IPS-18c (cell line): ENCODE measurements around the gene SCN4A.
"Not testable (repeated sequence)": the region's sequence is repeated elsewhere in the genome, so short reads cannot be mapped to it uniquely, and the experiment has no call there.

Experiments
- H3K4me3 ChIP-seq: 2 replicates; pipeline ENCODE4 v1.7.0; 2013; ENCODE audit warnings: low read depth, mild to moderate bottlenecking, low read length, moderate library complexity; ENCODE audit not compliant: insufficient read depth
- H3K9me3 ChIP-seq: one replicate; pipeline ENCODE4 v1.6.1; 2013; ENCODE audit warnings: mild to moderate bottlenecking, low read length, moderate library complexity; ENCODE audit not compliant: control insufficient read depth, insufficient read depth

Gene SCN4A

DNA sequence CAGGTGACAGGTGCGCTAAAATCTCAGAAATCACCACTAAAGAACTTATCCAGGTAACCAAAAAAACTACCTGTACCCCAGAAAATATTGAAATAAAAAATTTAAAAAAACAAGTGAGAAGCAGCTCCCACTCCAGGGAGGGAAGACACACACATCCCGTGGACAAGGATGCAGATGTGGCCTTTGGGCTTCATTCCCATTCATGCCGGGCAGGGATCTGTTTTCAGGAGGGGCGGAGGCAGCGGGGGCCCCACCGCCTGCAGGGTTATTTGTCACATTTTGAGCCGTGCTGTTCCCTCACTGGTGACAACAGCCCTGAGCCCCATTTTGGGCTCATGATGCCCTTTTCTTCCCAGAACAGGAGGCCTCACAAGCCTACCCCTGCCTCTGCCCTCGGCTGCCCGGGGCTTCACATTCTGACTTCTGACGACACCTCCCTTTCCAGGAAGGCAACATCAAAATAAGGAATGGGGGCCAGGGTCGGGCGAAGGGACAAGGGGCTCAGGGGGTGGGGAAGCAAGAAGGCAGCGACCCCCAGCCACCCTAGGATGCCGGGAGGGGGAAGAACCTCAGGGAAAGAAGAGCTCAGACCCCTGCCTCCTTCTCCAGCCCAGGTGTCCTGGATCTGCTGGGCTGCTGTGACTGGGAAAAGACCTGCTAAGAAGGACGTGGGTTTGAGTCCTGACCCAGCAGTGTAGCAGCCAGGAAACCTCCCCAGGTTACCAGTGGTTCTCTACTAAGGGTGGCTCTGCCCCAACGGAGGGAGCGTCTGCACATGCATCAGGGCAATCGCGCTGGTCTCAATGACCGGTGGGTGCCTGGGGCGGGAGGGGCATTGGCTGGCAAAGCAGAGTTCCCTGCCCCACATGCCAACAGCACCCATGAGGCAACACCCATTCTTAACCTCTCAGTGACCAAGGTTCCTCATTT lies 38.3 kb downstream of the SCN4A start:
- Histone ChIP-seq H3K9me3 (no peaks in the 10 kb centered on the region), H3K4me3 (no peak overlapping the region)

DNA sequence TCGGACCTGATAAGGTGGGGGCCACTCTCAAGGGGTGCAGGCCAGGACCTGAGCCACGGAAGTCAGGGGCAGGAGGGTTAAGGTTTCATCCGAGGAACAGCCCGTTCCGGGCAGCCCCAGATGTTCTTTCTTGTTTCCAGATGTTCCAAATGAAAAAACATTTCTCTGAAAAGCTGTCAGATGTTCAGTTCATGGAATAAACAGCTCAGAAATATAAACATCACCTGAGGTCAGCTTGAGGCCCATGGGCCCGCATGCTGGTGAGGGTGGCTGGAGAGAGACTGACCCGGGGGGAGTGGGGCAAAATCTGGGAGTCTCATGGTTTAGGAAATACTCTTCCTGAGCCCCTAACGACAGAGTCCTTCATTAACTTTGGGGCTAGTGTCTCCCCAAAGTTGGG lies 39.1 kb downstream of the SCN4A start:
- Histone ChIP-seq H3K9me3 (no peaks in the 10 kb centered on the region), H3K4me3 (no peak overlapping the region)

DNA sequence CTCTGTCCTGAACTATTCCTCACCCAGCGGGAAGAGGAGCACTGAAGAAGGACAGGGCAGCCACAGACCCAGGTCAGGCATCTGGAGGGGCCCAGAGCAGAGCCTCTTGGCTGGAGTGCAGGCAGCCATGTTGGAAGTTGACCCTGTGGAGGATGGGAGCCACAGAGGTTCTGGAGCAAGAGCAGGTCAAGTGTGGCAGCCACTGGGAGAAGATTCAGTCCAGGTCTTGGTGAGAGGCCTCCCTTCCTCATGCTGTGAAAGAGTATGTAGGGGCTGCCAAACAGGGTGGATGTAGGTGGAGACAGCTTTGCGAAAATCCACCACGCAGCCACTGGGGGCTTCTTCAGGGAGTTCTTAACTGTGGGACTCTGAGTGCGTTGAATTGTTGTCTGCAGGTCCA lies 40.0 kb downstream of the SCN4A start:
- H3K9me3 ChIP-seq: no peaks in the 10 kb centered on the region
- no peak overlapping the region for H3K4me3 ChIP-seq

DNA sequence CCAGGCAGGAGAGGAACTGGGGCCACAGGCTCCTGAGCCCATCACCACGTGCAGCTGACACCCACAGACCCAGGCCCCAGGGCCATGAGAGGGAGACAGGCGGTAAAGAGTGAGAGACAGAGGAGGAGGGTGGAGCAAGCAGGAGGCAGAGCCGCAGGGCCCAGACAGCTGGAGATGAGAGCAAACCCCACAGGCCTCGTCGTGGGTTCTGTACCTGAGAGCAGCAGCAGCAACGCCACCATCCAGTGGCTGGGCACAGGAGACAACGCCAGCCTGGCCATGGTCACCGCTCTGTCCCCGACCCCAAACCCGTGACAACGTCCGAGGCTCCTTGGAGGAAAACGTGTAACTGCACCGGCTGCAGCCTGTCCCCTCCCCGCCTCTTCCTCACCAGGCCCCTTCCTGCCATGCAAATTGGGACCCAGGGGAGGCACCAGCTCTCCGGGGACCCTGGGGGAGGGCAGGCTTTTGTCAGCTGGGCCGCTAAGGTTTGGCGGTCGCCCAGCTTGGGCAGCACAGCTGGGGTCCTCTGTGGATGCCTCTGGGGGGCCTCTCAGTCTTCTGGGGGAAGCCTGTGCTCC lies 40.6 kb downstream of the SCN4A start, which contains the start of gene CD79B:
CD79B (minus strand) TSS at position 351 of the 581 bp plus-strand sequence; CDS start at position 281, 70 bp downstream.
- no peaks in the 10 kb centered on the region for H3K9me3 ChIP-seq
- H3K4me3 ChIP-seq: no peak within 1 kb of the TSS

DNA sequence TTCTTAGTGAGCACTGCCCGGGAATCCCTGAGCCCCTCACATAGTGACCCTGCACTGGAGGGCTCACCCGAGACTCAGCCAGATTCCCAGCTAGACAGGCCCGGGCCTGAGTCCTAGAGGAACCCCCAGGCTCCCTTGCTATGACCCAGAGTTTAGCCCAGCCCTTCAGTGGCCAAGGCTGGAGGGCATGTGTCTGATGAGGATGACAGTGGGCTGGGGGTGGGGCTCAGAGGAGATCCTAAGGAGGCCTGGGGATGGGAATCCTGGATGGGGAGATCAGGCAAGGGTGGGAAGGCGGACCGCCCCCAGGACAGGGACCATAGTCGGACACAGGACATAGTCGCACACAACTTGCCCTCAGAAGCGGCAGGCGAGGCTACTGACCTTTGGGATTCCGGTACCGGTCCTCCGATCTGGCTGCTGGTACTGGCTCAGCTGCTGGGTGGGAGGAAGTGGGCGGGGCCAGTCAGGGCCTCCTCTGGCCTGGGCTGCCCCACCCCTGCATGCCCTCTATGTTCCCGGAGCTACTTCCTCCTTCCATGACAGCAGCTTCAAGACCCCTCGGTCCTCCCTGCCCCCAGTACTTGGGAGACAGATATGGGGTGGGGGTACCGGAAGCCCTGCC lies 41.7 kb downstream of the SCN4A start:
- Histone ChIP-seq H3K9me3 (peaks cover 2% of the 10 kb centered on the region), H3K4me3 (no peak overlapping the region)

DNA sequence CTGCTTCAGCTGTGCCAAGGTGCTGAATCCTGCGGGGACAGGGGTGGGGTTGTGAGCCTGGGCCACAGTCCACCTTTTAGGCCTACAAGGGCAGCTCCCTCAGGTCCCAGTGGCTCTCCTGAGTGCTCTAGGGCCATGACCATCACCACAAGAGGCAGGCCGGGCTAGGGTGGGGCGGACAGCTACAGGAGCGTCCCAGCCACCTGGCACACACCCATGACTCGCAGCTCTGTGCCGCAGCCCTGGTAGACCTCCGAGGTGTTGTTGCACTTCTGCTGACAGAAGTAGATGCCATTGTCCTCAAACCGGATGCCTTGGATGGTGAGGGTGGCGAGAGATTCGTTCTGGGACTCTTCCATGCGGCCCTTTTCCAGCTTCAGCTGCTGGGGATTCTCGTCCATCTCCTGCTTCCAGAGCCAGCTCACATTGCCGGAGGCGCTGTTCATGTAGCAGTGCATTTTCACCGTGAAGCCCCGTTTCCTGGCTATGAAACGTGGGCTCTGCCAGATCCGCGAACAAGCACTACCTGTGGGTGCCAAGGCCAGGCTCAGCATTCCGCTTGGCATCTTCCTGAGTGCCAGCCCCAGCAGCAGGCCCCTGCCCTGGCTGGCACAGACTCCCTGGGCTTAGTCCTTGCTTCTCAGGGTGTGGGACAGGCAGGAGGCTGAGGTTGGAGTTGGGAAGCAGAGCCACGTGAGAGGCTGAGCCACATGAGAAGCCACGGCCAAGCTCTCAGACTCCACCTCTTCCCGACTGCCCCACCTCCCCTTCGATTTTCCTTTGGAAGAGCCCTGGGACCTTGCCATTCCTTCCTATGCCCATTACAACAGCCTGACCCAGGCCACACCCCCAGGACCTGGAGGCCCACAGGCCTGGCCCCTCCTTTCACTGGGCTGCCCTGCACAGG lies 42.6 kb downstream of the SCN4A start:
- no peak overlapping the region for H3K4me3 ChIP-seq

DNA sequence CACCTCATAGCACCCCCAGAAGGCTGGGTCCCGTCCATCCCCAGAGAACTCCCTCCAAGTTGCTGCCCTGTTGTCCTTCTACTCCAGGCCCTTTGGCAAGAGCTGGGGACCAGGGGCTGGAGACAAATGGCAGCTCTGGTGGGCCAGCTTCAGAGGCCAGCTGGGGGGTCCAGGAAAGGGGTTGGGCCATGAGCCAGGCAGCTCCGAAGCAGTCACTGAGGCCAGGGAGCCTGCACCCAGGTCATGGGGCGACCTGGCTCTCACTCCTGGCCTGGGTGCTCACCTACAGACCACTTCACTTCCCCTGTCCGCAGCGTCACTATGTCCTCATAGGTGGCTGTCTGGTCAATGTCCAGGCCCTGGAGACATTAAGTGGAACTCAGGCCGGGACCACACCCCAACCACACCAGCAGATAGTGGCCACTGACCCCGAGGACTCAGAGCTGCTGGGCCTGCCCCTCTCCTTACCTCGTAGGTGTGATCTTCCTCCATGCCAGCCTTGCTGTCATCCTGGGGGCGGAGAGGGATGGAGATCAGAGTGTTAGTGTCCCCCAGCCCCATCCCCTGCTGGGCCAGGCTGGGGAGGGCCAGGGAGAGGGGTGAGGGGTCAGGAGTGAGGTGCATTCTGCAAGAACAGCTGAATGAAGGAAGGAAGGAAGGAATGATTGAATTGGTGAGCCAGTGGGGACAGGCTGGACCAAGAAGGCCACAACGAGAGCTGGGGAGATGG lies 43.6 kb downstream of the SCN4A start:
- Histone ChIP-seq H3K9me3 (peaks cover 2% of the 10 kb centered on the region), H3K4me3 (no peak overlapping the region)

More for the DNA sequence above, 42.6 kb downstream of the SCN4A start:
- H3K9me3 ChIP-seq: peaks cover 2% of the 10 kb centered on the region

DNA sequence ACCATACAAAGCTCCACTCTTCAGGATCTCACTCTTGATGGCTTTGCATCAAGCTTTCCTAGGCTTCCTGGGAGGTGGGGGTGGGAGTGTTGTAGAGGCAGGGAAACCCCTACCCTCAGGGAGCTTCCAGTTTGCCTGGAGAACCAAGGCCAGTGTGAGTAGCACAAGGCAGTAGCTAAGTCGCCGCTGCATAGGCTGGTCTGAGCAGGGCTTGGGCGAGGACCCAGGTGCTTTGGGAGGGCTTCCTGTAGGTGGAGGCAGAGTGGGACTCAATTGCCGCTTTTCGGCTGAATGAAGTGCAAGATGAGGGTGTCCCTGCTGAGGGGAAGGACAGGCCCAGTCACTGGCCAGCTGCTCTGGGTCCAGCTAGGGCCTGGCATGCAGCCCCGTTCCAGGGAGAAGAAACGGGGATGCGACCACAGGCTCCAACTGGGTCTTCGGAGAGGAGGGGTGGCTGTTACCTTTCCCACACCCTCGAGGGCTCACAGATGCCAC lies 44.5 kb downstream of the SCN4A start:
- H3K4me3 ChIP-seq: no peak overlapping the region

DNA sequence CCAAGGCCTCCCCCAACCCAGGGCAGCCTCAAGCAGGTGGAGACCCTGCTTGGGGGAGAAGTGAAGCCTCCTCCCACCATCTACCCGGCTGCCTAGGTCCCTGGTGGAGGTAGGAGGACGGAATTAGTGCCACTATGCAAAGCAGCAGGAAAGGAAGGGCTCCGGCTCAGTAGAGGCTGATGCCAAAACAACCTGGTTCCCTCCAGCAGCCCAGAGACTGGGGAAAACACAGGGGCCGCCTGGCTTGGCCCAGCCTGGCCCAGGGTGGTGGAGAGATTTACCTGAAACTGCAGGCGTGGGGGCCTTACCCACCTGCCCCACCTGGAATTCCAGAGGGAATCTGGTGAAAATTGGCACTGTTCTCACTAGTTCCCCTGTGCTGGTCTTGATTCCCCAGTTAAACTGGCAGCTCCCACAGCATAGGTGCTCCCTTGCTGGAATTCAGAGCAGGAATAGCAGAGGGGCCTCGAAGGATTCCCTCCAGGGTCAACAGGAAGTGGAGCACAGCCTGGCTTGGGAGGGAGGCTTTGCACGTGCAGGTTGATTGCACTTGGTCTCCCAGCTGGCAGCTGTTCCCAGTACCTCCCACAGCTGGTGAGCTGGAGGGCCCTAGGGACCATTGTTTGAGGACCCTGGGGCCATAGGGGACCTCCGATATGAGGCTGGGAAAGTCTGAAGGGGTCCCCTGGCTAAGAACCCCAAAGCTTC lies 45.1 kb downstream of the SCN4A start:
- no peak overlapping the region for H3K4me3 ChIP-seq
- H3K9me3 ChIP-seq: peaks cover 2% of the 10 kb centered on the region

More for the DNA sequence above, 44.5 kb downstream of the SCN4A start:
- H3K9me3 ChIP-seq: peaks cover 2% of the 10 kb centered on the region

DNA sequence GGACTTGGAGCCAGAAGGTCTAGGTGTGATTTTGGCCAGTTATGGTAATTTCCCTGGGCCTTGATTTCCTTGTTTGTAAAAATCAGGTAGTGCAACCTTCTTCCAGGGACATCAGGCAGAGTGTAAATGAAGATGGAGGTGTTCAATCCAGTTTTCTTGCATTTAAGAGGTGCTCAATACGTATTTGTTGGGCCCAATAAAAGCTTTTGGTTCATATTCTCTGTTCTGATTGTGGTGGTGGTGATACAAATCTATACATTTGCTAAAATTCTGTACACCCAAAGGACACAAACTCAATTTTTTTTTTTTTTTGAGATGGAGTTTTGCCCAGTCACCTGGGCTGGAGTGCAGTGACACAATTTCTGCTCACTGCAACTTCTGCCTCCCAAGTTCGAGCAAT lies 46.6 kb downstream of the SCN4A start:
- H3K9me3 ChIP-seq: peaks cover 2% of the 10 kb centered on the region
- no peak overlapping the region for H3K4me3 ChIP-seq

DNA sequence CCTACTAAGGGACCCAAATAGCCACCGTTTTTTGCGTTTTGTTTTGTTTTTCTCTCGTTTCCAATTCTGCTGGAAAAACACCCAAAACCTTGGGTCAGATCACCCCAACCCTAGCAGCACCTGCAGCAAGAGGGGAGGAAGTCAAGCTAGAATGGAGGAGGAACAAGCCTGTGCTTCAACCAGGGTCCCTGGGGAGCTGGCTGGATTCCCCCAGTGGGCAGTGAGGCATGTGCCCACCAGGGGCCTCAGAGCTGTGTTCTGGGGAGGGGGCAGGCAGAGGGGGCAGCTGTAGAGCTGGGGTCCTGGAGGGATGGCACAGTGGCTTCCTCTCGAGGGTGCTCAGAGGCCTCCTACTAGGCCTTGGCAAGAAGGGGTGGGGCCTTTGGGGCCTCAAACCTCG lies 47.1 kb downstream of the SCN4A start:
- H3K4me3 ChIP-seq: no peak overlapping the region

DNA sequence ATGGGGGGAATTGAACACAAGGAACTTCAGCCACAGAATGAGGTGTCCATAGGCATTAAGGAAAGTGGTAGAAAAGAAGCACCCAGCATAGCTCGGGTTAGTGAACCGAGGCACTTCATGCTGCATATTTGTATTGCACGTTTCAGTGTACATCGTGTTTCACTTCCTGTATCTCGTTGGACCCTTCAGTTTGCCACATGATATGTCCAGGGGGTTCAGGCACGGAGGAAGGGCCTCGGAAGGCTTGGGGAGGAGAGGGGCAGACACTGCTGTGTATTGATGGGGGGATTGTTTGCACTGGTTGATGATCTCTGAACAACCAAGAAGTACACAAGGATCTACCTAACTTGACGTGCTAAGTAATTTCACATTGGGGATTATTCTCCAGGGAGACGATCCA lies 50.3 kb downstream of the SCN4A start:
- not testable (repeated sequence) for H3K4me3 ChIP-seq

More for the DNA sequence above, 47.1 kb downstream of the SCN4A start:
- H3K9me3 ChIP-seq: peaks cover 2% of the 10 kb centered on the region

DNA sequence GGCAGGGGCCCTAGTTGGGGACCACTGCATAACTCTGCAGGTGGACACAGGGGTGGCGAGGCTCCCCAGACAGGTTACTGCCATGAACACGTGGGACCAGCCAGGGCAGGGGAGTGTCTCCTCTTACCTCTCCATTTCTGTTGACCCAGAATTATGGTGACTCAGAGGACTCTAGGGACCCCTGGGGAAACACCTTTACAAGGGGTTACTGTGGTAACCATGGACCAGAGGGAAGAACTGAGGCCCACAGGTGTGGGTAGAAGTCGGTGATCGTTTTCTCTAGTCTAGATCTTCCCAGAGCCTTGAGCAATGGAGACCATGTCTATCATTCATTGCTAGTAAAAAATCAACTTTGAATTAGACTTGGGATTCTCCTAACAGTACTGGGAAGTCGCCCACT lies 51.9 kb downstream of the SCN4A start:
- not testable (repeated sequence) for H3K9me3 ChIP-seq, H3K4me3 ChIP-seq

More for the DNA sequence above, 50.3 kb downstream of the SCN4A start:
- H3K9me3 ChIP-seq: not testable (repeated sequence)

DNA sequence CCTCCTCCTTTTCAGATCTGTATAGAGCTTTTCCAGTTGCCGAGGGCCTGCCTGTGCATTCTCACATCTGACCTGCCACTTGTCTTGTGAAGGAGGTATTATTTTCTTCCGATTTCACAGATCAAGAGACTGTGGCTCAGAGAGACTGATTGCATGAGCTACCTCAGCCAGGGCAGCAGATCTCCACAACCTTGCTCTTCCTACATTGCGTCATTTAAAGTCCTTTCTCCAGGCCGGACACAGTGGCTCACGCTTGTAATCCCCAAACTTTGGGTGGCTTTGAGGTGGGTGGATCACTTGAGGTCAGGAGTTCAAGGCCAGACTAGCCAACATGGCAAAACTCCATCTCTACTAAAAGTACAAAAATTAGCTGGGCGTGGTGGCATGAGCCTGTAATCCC lies 52.7 kb downstream of the SCN4A start:
- not testable (repeated sequence) for H3K4me3 ChIP-seq, H3K9me3 ChIP-seq

DNA sequence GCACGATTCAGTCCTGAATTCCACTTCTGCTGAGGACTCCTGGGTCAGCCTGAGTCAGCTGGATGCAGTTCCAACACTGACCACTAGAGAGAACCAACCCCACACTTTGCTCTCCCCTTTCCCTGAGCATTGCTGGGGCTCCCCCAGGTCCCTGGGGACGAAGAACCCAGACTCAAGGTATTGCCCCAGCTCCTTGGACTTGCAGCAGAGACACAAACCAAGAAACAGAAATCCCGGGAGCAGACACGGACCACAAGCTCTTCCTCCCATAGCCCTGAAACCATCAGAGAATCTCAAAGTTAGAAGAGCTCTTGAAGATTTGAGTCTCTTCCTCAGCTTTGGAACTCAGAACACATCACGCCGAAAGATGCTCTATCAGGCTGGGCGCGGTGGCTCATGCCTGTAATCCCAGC lies 53.4 kb downstream of the SCN4A start:
- Histone ChIP-seq H3K9me3 (peaks cover 4% of the 10 kb centered on the region), H3K4me3 (no peak overlapping the region)
